H1 (cell line): Measurements from ENCODE around the gene NOG.

Experiments used
- ASH2L ChIP-seq: fragments of 200-600, 300-600 bp; sonication (generic); IDR thresholded peaks from one replicate; pipeline ENCODE4 v1.7.1; 2017; ENCODE audit warnings: low read length
- CTCF ChIP-seq, 3 experiments: IDR thresholded peaks; 1 replicate in 2 of 3; 2 replicates in 1 of 3; pipeline versions ENCODE4 v1.5.1 to v1.6.1; 2011; ENCODE audit warnings: low read length in 3 of 3, mild to moderate bottlenecking in 3 of 3, inconsistent platforms in 2 of 3, low read depth in 1 of 3, moderate library complexity in 1 of 3; ENCODE audit not compliant: insufficient read depth in 1 of 3; ENCODE audit errors: control extremely low read depth in 1 of 3
- E2F6 ChIP-seq: IDR thresholded peaks from 2 replicates; pipeline ENCODE4 v1.6.1; 2012; ENCODE audit warnings: inconsistent platforms
- EZH2 ChIP-seq: fragments of 200-600 bp; sonication (generic); IDR thresholded peaks from 2 replicates; pipeline ENCODE4 v1.7.1; 2012; ENCODE audit warnings: low read depth, mild to moderate bottlenecking, moderate library complexity, low read length, inconsistent platforms; ENCODE audit not compliant: severe bottlenecking
- HDAC2 ChIP-seq, 2 experiments: fragments of 300-600 bp in 1 of 2; sonication (generic) in 1 of 2; IDR thresholded peaks; 2 replicates each; pipeline ENCODE4 v1.6.1; 2011 to 2012; ENCODE audit warnings: low read depth in 2 of 2, low read length in 2 of 2, mild to moderate bottlenecking in 2 of 2, moderate library complexity in 2 of 2, borderline replicate concordance in 1 of 2, inconsistent platforms in 1 of 2
- KDM1A ChIP-seq: fragments of 200-600, 300-600 bp; sonication (generic); IDR thresholded peaks from 2 replicates; pipeline ENCODE4 v1.7.1; 2016; ENCODE audit warnings: mild to moderate bottlenecking, low read length, borderline replicate concordance
- KDM5A ChIP-seq: fragments of 200-600 bp; IDR thresholded peaks from 2 replicates; pipeline ENCODE4 v1.7.1; 2012; ENCODE audit warnings: mild to moderate bottlenecking, low read length, inconsistent platforms, mixed read lengths
- RNF2 ChIP-seq: fragments of 200-900, 300-1000 bp; sonication (generic); IDR thresholded peaks from 2 replicates; pipeline ENCODE4 v1.7.1; 2016; ENCODE audit warnings: borderline replicate concordance, low read depth, mild to moderate bottlenecking, antibody characterized with exemption, low read length; ENCODE audit not compliant: poor library complexity, severe bottlenecking; ENCODE audit errors: missing control alignments
- SP1 ChIP-seq: IDR thresholded peaks from 2 replicates; pipeline ENCODE4 v1.6.1; 2011; ENCODE audit warnings: low read depth, low read length
- SRF ChIP-seq: IDR thresholded peaks from 2 replicates; pipeline ENCODE4 v1.6.1; 2011; ENCODE audit warnings: mild to moderate bottlenecking, low read depth, low read length, moderate library complexity

- TF ChIP-seq CTCF (IDR thresholded peaks at IDR 0.05; ENCODE audit: control extremely low read depth in 1 of 3, insufficient read depth in 1 of 3, low read depth in 1 of 3, low read length in 3 of 3) = no peak
- no peak for TF ChIP-seq RNF2
- TF ChIP-seq ASH2L = no peak
- TF ChIP-seq SP1 = no peak
- no peak for TF ChIP-seq KDM1A
- TF ChIP-seq KDM5A = no peak
- TF ChIP-seq EZH2 = no peak
- no peak for TF ChIP-seq HDAC2 (IDR thresholded peaks at IDR 0.05; ENCODE audit: borderline replicate concordance in 1 of 2, low read depth in 2 of 2, low read length in 2 of 2)
- no peak for TF ChIP-seq SRF
- no peak for TF ChIP-seq E2F6
These were observed 16.2 kb upstream of the NOG start for GRCh38 chr17:56577190-56577842.
